ENCODE measurements around the gene ZHX3.

DNA sequence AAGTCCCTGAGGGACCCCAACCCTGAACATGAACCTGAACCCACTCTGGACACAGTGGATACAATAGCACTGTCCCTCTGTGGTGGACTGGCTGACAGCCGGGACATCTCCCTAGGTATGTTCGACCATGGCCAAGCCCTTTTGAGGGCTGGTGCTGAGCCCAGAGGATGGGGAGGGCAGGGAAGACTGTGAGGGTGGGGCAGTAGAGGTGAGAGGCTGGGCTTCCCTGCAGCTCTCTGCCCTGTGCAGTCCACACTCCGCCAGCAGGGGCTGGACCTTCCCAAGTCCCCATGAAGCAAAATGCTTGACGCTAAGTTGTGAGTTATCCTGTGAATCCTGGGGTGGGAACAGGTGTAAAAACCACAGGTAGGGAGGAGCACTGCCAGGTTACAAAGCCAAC lies 34.6 kb upstream of the ZHX3 start:
- TF ChIP-seq, protein P1, sequence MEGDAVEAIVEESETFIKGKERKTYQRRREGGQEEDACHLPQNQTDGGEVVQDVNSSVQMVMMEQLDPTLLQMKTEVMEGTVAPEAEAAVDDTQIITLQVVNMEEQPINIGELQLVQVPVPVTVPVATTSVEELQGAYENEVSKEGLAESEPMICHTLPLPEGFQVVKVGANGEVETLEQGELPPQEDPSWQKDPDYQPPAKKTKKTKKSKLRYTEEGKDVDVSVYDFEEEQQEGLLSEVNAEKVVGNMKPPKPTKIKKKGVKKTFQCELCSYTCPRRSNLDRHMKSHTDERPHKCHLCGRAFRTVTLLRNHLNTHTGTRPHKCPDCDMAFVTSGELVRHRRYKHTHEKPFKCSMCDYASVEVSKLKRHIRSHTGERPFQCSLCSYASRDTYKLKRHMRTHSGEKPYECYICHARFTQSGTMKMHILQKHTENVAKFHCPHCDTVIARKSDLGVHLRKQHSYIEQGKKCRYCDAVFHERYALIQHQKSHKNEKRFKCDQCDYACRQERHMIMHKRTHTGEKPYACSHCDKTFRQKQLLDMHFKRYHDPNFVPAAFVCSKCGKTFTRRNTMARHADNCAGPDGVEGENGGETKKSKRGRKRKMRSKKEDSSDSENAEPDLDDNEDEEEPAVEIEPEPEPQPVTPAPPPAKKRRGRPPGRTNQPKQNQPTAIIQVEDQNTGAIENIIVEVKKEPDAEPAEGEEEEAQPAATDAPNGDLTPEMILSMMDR (IDR thresholded peaks at IDR 0.05): no peak
- TF ChIP-seq EP300 (IDR thresholded peaks at IDR 0.05): no peak

Measured in esophagus muscularis mucosa (tissue), 3 donors.